HG02884 (cell line): ENCODE data around the gene FAM237B.
A peak's percentile ranks its signal among the peaks of the same experiment; 100 is the strongest.
"Not testable (repeated sequence)": the region's sequence is repeated elsewhere in the genome, so short reads cannot be mapped to it uniquely, and the experiment has no call there.

Source experiments
- ATAC-seq: cut with Tn5 transposase; IDR thresholded peaks from one replicate; pipeline ENCODE4 v1.9.1; 2021; ENCODE audit warnings: mild to moderate bottlenecking, moderate library complexity; ENCODE audit not compliant: unreplicated experiment

FAM237B gene

GRCh38 chr7:90320801-90321494, at the start of gene FAM237B:
Gene FAM237B, minus strand, starts transcription at chr7:90321304. Its CDS starts 1,556 bp downstream, at chr7:90319748.
- ATAC-seq, result no peak

- ATAC-seq, result no peak
Observed at GRCh38 chr7:90351987-90352386, 30.9 kb upstream of the FAM237B start.

GRCh38 chr7:90350032-90350431, 28.9 kb upstream of the FAM237B start:
- ATAC-seq, result not testable (repeated sequence)

GRCh38 chr7:90349305-90349704, 28.2 kb upstream of the FAM237B start:
- ATAC-seq, result no peak

- ATAC-seq, result no peak
Observed at GRCh38 chr7:90347759-90348158, 26.7 kb upstream of the FAM237B start.

- peak; percentile 92 for ATAC-seq
Observed at GRCh38 chr7:90346336-90347125, 25.4 kb upstream of the FAM237B start, which contains the start of gene GTPBP10. Gene GTPBP10, plus strand, starts transcription at chr7:90346716. Its CDS starts 26 bp downstream, at chr7:90346742.

GRCh38 chr7:90345595-90346335, 24.7 kb upstream of the FAM237B start:
- ATAC-seq, result peak; percentile 10

- no peak for ATAC-seq
Observed at GRCh38 chr7:90345016-90345415, 23.9 kb upstream of the FAM237B start.

- no peak for ATAC-seq
Observed at GRCh38 chr7:90337106-90337505, 16.0 kb upstream of the FAM237B start.

GRCh38 chr7:90334926-90335325, 13.8 kb upstream of the FAM237B start:
- ATAC-seq, result not testable (repeated sequence)

GRCh38 chr7:90334193-90334843, 13.2 kb upstream of the FAM237B start:
- ATAC-seq, result no peak

GRCh38 chr7:90326500-90326899, 5.4 kb upstream of the FAM237B start:
- no peak for ATAC-seq

GRCh38 chr7:90322837-90323236, 1.7 kb upstream of the FAM237B start:
- ATAC-seq, result no peak

- ATAC-seq, result no peak
Observed at GRCh38 chr7:90320418-90320800, 695 bp downstream of the FAM237B start.

GRCh38 chr7:90320014-90320413, 1.1 kb downstream of the FAM237B start:
- ATAC-seq, result no peak

GRCh38 chr7:90313907-90314306, 7.2 kb downstream of the FAM237B start:
- ATAC-seq, result no peak

GRCh38 chr7:90312745-90313144, 8.4 kb downstream of the FAM237B start:
- no peak for ATAC-seq

GRCh38 chr7:90311175-90311574, 9.9 kb downstream of the FAM237B start:
- ATAC-seq, result no peak

- no peak for ATAC-seq
Observed at GRCh38 chr7:90309872-90310271, 11.2 kb downstream of the FAM237B start.

- ATAC-seq, result no peak
Observed at GRCh38 chr7:90303241-90303640, 17.9 kb downstream of the FAM237B start.
